Endodermal cell (in vitro differentiated cells): ENCODE data around the gene ATP5ME. TPM values are rescaled to one million over a fixed set of nuclear protein-coding genes. Genes with fewer than 3 reads are reported as not detected.
"Not testable (repeated sequence)": the region's sequence is repeated elsewhere in the genome, so short reads cannot be mapped to it uniquely, and the experiment has no call there.

Experiments
- DNase-seq: peaks from one replicate; pipeline ENCODE4 v3.0.0-alpha.2; 2017
- H3K27ac ChIP-seq: 2 replicates; pipeline ENCODE4 v1.5.1; 2013; ENCODE audit warnings: mild to moderate bottlenecking, low read depth, low read length, moderate library complexity
- H3K27me3 ChIP-seq: 2 replicates; pipeline ENCODE4 v1.6.1; 2013; ENCODE audit warnings: mild to moderate bottlenecking, low read length, moderate library complexity; ENCODE audit not compliant: insufficient read depth, control insufficient read depth, poor library complexity, severe bottlenecking
- H3K36me3 ChIP-seq: 2 replicates; pipeline ENCODE4 v1.7.0; 2013; ENCODE audit warnings: mild to moderate bottlenecking, low read length, moderate library complexity; ENCODE audit not compliant: control insufficient read depth, insufficient read depth
- H3K4me1 ChIP-seq: one replicate; pipeline ENCODE4 v1.7.0; 2013; ENCODE audit warnings: low read length; ENCODE audit not compliant: control insufficient read depth, insufficient read depth
- H3K4me3 ChIP-seq: 2 replicates; pipeline ENCODE4 v1.5.1; 2013; ENCODE audit warnings: mild to moderate bottlenecking, low read length, moderate library complexity
- H3K9ac ChIP-seq: 2 replicates; pipeline ENCODE4 v1.6.1; 2013; ENCODE audit warnings: mild to moderate bottlenecking, low read length, moderate library complexity; ENCODE audit not compliant: poor library complexity, severe bottlenecking; ENCODE audit errors: extremely low read depth
- H3K9me3 ChIP-seq: 2 replicates; pipeline ENCODE4 v1.6.1; 2013; ENCODE audit warnings: mild to moderate bottlenecking, low read length, moderate library complexity; ENCODE audit not compliant: control insufficient read depth
- H3K27ac Mint-ChIP-seq: 2 replicates; pipeline ENCODE4 v1.8.0; 2020; ENCODE audit warnings: mixed read lengths
- H3K27me3 Mint-ChIP-seq: 2 replicates; pipeline ENCODE4 v1.8.0; 2021; ENCODE audit warnings: mild to moderate bottlenecking, mixed read lengths; ENCODE audit not compliant: insufficient read depth
- H3K36me3 Mint-ChIP-seq: 2 replicates; pipeline ENCODE4 v1.8.0; 2020; ENCODE audit warnings: low read depth, mixed read lengths
- H3K4me1 Mint-ChIP-seq: 2 replicates; pipeline ENCODE4 v1.8.0; 2020; ENCODE audit warnings: mixed read lengths
- H3K4me3 Mint-ChIP-seq: 2 replicates; pipeline ENCODE4 v1.8.0; 2020; ENCODE audit warnings: mild to moderate bottlenecking, moderate library complexity, mixed read lengths
- H3K9me3 Mint-ChIP-seq: 2 replicates; pipeline ENCODE4 v1.8.0; 2020; ENCODE audit warnings: mild to moderate bottlenecking, mixed read lengths
- CTCF ChIP-seq: fragments of 200-600 bp; sonication (generic); conservative IDR thresholded peaks from 2 replicates; pipeline ENCODE4 v1.5.0; 2021; ENCODE audit warnings: antibody characterized with exemption, mild to moderate bottlenecking
- WGBS, 2 experiments: methylation state at CpG; one replicate each; pipeline versions ENCODE4 v1.1.5 to v1.1.7; 2013; ENCODE audit warnings: missing lambda C conversion rate in 2 of 2, mixed read lengths in 1 of 2; ENCODE audit not compliant: insufficient coverage in 1 of 2, insufficient read length in 1 of 2; 5-methylcytosine and 5-hydroxymethylcytosine counted together
- total RNA-seq, 2 donors: library from RNA; stranded (reverse); fragmentation: NEBNext Ultra II Directional in 1 of 2; extraction: Animal tissue kit (Norgen Biotek cat#: 25700) in 1 of 2; gene quantifications; 2 replicates in 1 of 2; 3 replicates in 1 of 2; pipeline ENCODE4 v1.2.1, GENCODE V29; 2021

The ATP5ME gene
- total RNA-seq, 2 donors from 2014 or later: 407 to 456 TPM

GRCh38 chr4:675036-675882 lies 1.2 kb upstream of the ATP5ME start:
- Histone ChIP-seq H3K27me3 (no peaks in the 10 kb centered on the region), H3K4me3 (peak overlapping the region; percentile 87), H3K4me1 (no peaks in the 10 kb centered on the region), H3K27ac (no peak overlapping the region), H3K9ac (peak overlapping the region; percentile 82), H3K36me3 (peaks cover 14% of the 10 kb centered on the region), H3K9me3 (no peaks in the 10 kb centered on the region)
- Mint-ChIP-seq H3K4me1 (peaks cover 8% of the 10 kb centered on the region), H3K27me3 (no peaks in the 10 kb centered on the region), H3K36me3 (peaks cover 28% of the 10 kb centered on the region), H3K27ac (no peak overlapping the region), H3K9me3 (no peaks in the 10 kb centered on the region), H3K4me3 (peak overlapping the region; percentile 85)
- TF ChIP-seq CTCF: no peak
- DNase-seq: no peak
- WGBS, 2 experiments: 85 to 100% methylated on average over 13 to 26 of the region's 26 CpGs

- WGBS, 2 experiments: 8 to 16% methylated on average over 17 to 55 of the region's 55 CpGs
- H3K27ac Mint-ChIP-seq: peak overlapping the region; percentile 91
These were observed 556 bp downstream of the ATP5ME start for GRCh38 chr4:673349-674091.

GRCh38 chr4:671769-672168 lies 2.3 kb downstream of the ATP5ME start:
- Histone ChIP-seq H3K9me3 (no peaks in the 10 kb centered on the region), H3K4me3 (no peak overlapping the region), H3K27ac (no peak overlapping the region), H3K9ac (no peak overlapping the region), H3K4me1 (no peaks in the 10 kb centered on the region), H3K36me3 (peaks cover 14% of the 10 kb centered on the region), H3K27me3 (no peaks in the 10 kb centered on the region)
- no peak overlapping the region for H3K27ac Mint-ChIP-seq
- no peaks in the 10 kb centered on the region for H3K9me3 Mint-ChIP-seq
- no peak for TF ChIP-seq CTCF
- H3K36me3 Mint-ChIP-seq: peaks cover 28% of the 10 kb centered on the region
- H3K4me1 Mint-ChIP-seq: peaks cover 8% of the 10 kb centered on the region
- no peak for DNase-seq
- no peaks in the 10 kb centered on the region for H3K27me3 Mint-ChIP-seq
- H3K4me3 Mint-ChIP-seq: peak overlapping the region; percentile 85
- WGBS, 2 experiments: 97 to 100% methylated on average over 1 to 3 of the region's 3 CpGs

More at GRCh38 chr4:673349-674091, 556 bp downstream of the ATP5ME start:
- no peaks in the 10 kb centered on the region for H3K9me3 ChIP-seq
- no peak for DNase-seq
- Mint-ChIP-seq H3K4me3 (peak overlapping the region; percentile 85), H3K4me1 (peaks cover 8% of the 10 kb centered on the region), H3K36me3 (peaks cover 28% of the 10 kb centered on the region), H3K9me3 (no peaks in the 10 kb centered on the region), H3K27me3 (no peaks in the 10 kb centered on the region)
- H3K9ac ChIP-seq: peak overlapping the region; percentile 77
- no peaks in the 10 kb centered on the region for H3K4me1 ChIP-seq
- no peak for TF ChIP-seq CTCF
- no peak overlapping the region for H3K27ac ChIP-seq
- no peaks in the 10 kb centered on the region for H3K27me3 ChIP-seq
- peaks cover 14% of the 10 kb centered on the region for H3K36me3 ChIP-seq
- peak overlapping the region; percentile 96 for H3K4me3 ChIP-seq

GRCh38 chr4:669806-670559 lies 4.1 kb downstream of the ATP5ME start:
- not testable (repeated sequence) for DNase-seq, H3K9me3 ChIP-seq, H3K27ac ChIP-seq, H3K9me3 Mint-ChIP-seq, H3K9ac ChIP-seq, H3K27me3 Mint-ChIP-seq, H3K27ac Mint-ChIP-seq, H3K4me1 Mint-ChIP-seq, H3K4me3 ChIP-seq, H3K4me1 ChIP-seq, H3K27me3 ChIP-seq, H3K4me3 Mint-ChIP-seq
- WGBS, 2 experiments: 93 to 94% methylated on average over 10 to 11 of the region's 11 CpGs
- H3K36me3 Mint-ChIP-seq: peaks cover 28% of the 10 kb centered on the region
- H3K36me3 ChIP-seq: peaks cover 14% of the 10 kb centered on the region
